ENCODE results near the gene SKI.

- no peak for TF ChIP-seq CTCF (IDR thresholded peaks at IDR 0.05; ENCODE audit: low read depth, low read length, poor library complexity, severe bottlenecking)
- TF ChIP-seq EZH2phosphoT487 (IDR thresholded peaks at IDR 0.05; ENCODE audit: borderline replicate concordance, low read length) = no peak
Observed at GRCh38 chr1:2304921-2305681, 77.0 kb downstream of the SKI start.
